OCI-LY1 (cell line): Measurements from ENCODE around the gene FYN.

Experiments
- H2AFZ ChIP-seq: fragments of 200-600 bp; sonication (generic), shearing (Covaris generic); 2 replicates; pipeline ENCODE4 v1.6.0; 2014; ENCODE audit warnings: antibody characterized with exemption, mild to moderate bottlenecking, low read length
- H3F3A ChIP-seq: fragments of 200-600 bp; sonication (generic), shearing (Covaris generic); 2 replicates; pipeline ENCODE4 v1.6.0; 2014; ENCODE audit warnings: mild to moderate bottlenecking, antibody characterized with exemption, low read length, moderate library complexity; ENCODE audit not compliant: insufficient read depth
- H3K27ac ChIP-seq: fragments of 200-600 bp; sonication (generic); 2 replicates; pipeline ENCODE4 v1.5.1; 2014; ENCODE audit warnings: low read length, mixed run types, mild to moderate bottlenecking, low read depth; ENCODE audit not compliant: poor library complexity, severe bottlenecking
- H3K27me3 ChIP-seq: fragments of 200-600 bp; sonication (generic); 2 replicates; pipeline ENCODE4 v1.6.0; 2014; ENCODE audit warnings: antibody characterized with exemption, mild to moderate bottlenecking, low read length, moderate library complexity; ENCODE audit not compliant: insufficient read depth
- H3K36me3 ChIP-seq: fragments of 200-600 bp; sonication (generic); 2 replicates; pipeline ENCODE4 v1.6.1; 2014; ENCODE audit warnings: mild to moderate bottlenecking, antibody characterized with exemption, low read length, moderate library complexity, mixed read lengths; ENCODE audit not compliant: insufficient read depth
- H3K4me1 ChIP-seq: fragments of 200-600 bp; sonication (generic); 2 replicates; pipeline ENCODE4 v1.5.1; 2014; ENCODE audit warnings: mild to moderate bottlenecking, low read length, moderate library complexity; ENCODE audit not compliant: insufficient read depth, severe bottlenecking
- H3K4me2 ChIP-seq: fragments of 200-600 bp; sonication (generic), shearing (Covaris generic); 2 replicates; pipeline ENCODE4 v1.6.1; 2014; ENCODE audit warnings: low read length
- H3K4me3 ChIP-seq: fragments of 200-600 bp; sonication (generic); 2 replicates; pipeline ENCODE4 v1.5.1; 2014; ENCODE audit warnings: low read length, low read depth, mild to moderate bottlenecking, mixed read lengths; ENCODE audit not compliant: poor library complexity, severe bottlenecking
- H3K79me2 ChIP-seq: fragments of 200-600 bp; shearing (Covaris generic); 2 replicates; pipeline ENCODE4 v1.6.1; 2016; ENCODE audit warnings: mixed run types, low read length, mixed read lengths; ENCODE audit not compliant: insufficient read depth
- H3K9ac ChIP-seq: fragments of 200-600 bp; sonication (generic), shearing (Covaris generic); 2 replicates; pipeline ENCODE4 v1.6.1; 2014; ENCODE audit warnings: mild to moderate bottlenecking, low read length, mixed read lengths
- H3K9me2 ChIP-seq: fragments of 200-600 bp; sonication (generic), shearing (Covaris generic); 2 replicates; pipeline ENCODE4 v1.6.1; 2014; ENCODE audit warnings: low read depth, mild to moderate bottlenecking, low read length, mixed read lengths
- H3K9me3 ChIP-seq: fragments of 200-600 bp; shearing (Covaris generic); 2 replicates; pipeline ENCODE4 v1.6.1; 2014; ENCODE audit warnings: low read length, mixed read lengths
- H4K20me1 ChIP-seq: fragments of 200-600 bp; sonication (generic), shearing (Covaris generic); 2 replicates; pipeline ENCODE4 v1.6.0; 2016; ENCODE audit warnings: mild to moderate bottlenecking, low read length; ENCODE audit not compliant: insufficient read depth
- EZH2 ChIP-seq: fragments of 200-600 bp; sonication (generic), shearing (Covaris generic); IDR thresholded peaks from 2 replicates; pipeline ENCODE4 v1.8.0; 2017; ENCODE audit warnings: borderline replicate concordance, mixed run types, mild to moderate bottlenecking, antibody characterized with exemption, low read length, moderate library complexity, mixed read lengths
- TF ChIP-seq, protein P1 (sequence below): fragments of 200-600 bp; sonication (generic), shearing (Covaris generic); IDR thresholded peaks from 2 replicates; pipeline ENCODE4 v1.5.1; 2017; ENCODE audit warnings: mild to moderate bottlenecking, antibody characterized with exemption, low read length, moderate library complexity, mixed read lengths

Gene FYN

DNA sequence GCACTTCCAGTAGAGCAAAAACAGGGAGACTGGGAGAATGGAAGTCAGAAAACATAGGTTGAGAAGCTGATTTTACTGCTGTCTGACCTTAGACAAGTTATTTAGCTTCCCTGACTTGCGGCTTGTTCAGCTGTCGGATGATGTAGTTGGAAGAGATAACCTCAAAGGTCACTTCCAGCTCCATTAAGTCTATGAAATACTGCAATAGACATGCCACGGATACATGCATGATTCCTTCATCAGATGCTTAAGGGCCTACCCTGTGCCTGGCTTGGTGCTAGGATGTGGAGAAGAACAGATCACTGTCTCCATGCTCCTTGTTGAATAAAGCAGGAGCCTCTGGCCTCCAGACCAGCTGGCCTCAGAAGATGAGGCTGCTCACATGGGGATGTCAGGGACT, 43.7 kb downstream of the FYN start:
- H3K4me1 ChIP-seq: no peaks in the 10 kb centered on the region

GRCh38 chr6:111828809-111829208, 44.4 kb downstream of the FYN start:
- H3F3A ChIP-seq: no peaks in the 10 kb centered on the region
- no peaks in the 10 kb centered on the region; the same call in 1 of the 2 replicates for H4K20me1 ChIP-seq
- TF ChIP-seq, protein P1, sequence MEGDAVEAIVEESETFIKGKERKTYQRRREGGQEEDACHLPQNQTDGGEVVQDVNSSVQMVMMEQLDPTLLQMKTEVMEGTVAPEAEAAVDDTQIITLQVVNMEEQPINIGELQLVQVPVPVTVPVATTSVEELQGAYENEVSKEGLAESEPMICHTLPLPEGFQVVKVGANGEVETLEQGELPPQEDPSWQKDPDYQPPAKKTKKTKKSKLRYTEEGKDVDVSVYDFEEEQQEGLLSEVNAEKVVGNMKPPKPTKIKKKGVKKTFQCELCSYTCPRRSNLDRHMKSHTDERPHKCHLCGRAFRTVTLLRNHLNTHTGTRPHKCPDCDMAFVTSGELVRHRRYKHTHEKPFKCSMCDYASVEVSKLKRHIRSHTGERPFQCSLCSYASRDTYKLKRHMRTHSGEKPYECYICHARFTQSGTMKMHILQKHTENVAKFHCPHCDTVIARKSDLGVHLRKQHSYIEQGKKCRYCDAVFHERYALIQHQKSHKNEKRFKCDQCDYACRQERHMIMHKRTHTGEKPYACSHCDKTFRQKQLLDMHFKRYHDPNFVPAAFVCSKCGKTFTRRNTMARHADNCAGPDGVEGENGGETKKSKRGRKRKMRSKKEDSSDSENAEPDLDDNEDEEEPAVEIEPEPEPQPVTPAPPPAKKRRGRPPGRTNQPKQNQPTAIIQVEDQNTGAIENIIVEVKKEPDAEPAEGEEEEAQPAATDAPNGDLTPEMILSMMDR: no peak
- no peak for TF ChIP-seq EZH2
- H3K4me2 ChIP-seq: no peak overlapping the region
- H3K79me2 ChIP-seq: no peaks in the 10 kb centered on the region
- H3K9ac ChIP-seq: no peak overlapping the region
- H3K27ac ChIP-seq: no peak overlapping the region
- no peak overlapping the region for H3K4me3 ChIP-seq
- H3K9me3 ChIP-seq: no peaks in the 10 kb centered on the region
- no peaks in the 10 kb centered on the region for H3K4me1 ChIP-seq
- H3K9me2 ChIP-seq: no peaks in the 10 kb centered on the region
- H3K36me3 ChIP-seq: no peaks in the 10 kb centered on the region
- H2AFZ ChIP-seq: no peak overlapping the region
- no peaks in the 10 kb centered on the region for H3K27me3 ChIP-seq

More for the DNA sequence above, 43.7 kb downstream of the FYN start:
- Histone ChIP-seq H3K4me3 (no peak overlapping the region), H3K9me2 (no peaks in the 10 kb centered on the region), H3K4me2 (no peak overlapping the region), H3K36me3 (no peaks in the 10 kb centered on the region), H3K9me3 (no peaks in the 10 kb centered on the region), H3K9ac (no peak overlapping the region), H3F3A (no peaks in the 10 kb centered on the region), H3K79me2 (no peaks in the 10 kb centered on the region), H3K27ac (no peak overlapping the region), H3K27me3 (no peaks in the 10 kb centered on the region), H2AFZ (no peak overlapping the region), H4K20me1 (no peaks in the 10 kb centered on the region; the same call in 1 of the 2 replicates)
- no peak for TF ChIP-seq EZH2
- TF ChIP-seq, protein P1: no peak

DNA sequence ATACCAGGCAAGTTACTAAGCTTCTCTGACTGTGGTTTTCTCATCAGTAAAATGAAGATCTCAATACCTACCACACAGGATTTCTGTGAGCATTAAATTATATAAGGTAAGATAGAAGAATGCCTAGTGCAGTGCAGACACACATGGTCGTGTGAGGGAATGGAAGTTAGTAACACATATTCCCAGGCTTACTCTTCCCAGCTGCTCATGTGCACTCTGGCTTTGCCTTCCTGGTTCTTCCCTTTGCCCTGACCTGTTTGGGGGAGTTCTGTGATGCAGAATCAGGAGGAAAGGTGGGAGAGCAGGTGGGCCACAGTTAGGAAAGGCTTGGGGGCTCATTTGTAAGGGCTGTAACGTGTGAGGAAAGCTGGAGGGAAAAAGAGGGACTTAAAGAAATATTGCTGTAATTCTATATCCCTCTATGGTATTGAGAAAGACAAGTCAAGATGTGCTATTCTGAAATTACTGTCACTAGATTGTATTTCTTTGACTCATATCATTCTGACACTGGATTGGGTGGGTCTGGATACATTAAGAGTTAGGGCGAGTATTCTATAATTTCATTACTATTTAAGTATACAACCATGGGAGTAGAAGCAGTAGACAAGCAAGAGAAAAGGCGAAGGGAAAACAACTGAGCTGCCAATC, 47.7 kb downstream of the FYN start:
- Histone ChIP-seq H3K9me2 (no peaks in the 10 kb centered on the region), H3K36me3 (no peaks in the 10 kb centered on the region), H2AFZ (no peak overlapping the region), H3K4me1 (no peaks in the 10 kb centered on the region), H3K4me2 (no peak overlapping the region), H3K9me3 (no peaks in the 10 kb centered on the region), H4K20me1 (no peaks in the 10 kb centered on the region; the same call in 1 of the 2 replicates), H3K27ac (no peak overlapping the region), H3F3A (no peaks in the 10 kb centered on the region), H3K79me2 (no peaks in the 10 kb centered on the region), H3K4me3 (no peak overlapping the region), H3K27me3 (no peaks in the 10 kb centered on the region), H3K9ac (no peak overlapping the region)
- no peak for TF ChIP-seq EZH2
- TF ChIP-seq, protein P1: no peak
